ENCODE measurements around the gene RAB11FIP3. TPM values are rescaled to one million over a fixed set of nuclear protein-coding genes. Genes with fewer than 3 reads are reported as not detected.

RAB11FIP3 gene
- total and polyA plus RNA-seq, 2 of the 13 experiments (the other 11 are each of a cell fraction or from before 2014, with no cell fraction given) = 34.3 to 57.6 TPM

GRCh38 chr16:474420-475122, 49.1 kb downstream of the RAB11FIP3 start (continued):
- TF ChIP-seq, protein P1, sequence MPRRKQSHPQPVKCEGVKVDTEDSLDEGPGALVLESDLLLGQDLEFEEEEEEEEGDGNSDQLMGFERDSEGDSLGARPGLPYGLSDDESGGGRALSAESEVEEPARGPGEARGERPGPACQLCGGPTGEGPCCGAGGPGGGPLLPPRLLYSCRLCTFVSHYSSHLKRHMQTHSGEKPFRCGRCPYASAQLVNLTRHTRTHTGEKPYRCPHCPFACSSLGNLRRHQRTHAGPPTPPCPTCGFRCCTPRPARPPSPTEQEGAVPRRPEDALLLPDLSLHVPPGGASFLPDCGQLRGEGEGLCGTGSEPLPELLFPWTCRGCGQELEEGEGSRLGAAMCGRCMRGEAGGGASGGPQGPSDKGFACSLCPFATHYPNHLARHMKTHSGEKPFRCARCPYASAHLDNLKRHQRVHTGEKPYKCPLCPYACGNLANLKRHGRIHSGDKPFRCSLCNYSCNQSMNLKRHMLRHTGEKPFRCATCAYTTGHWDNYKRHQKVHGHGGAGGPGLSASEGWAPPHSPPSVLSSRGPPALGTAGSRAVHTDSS (CRISPR knock-in tag; conservative IDR thresholded peaks at IDR 0.05) = no peak
- TF ChIP-seq CCDC6 (CRISPR knock-in tag; IDR thresholded peaks at IDR 0.05) (peak; percentile 79; the same call in 1 of the 2 replicates), ZNF607 (CRISPR knock-in tag; IDR thresholded peaks at IDR 0.05; ENCODE audit: borderline replicate concordance) (no peak), TGIF2 (CRISPR knock-in tag; IDR thresholded peaks at IDR 0.05) (0 out of 2 replicates have a peak, but pooled peaks have one; percentile 24), ZNF251 (CRISPR knock-in tag; IDR thresholded peaks at IDR 0.05) (no peak), REXO4 (CRISPR knock-in tag; IDR thresholded peaks at IDR 0.05; ENCODE audit: borderline replicate concordance) (no peak), ESRRA (CRISPR knock-in tag; IDR thresholded peaks at IDR 0.05; ENCODE audit: low read depth) (peak; percentile 76), GZF1 (CRISPR knock-in tag; IDR thresholded peaks at IDR 0.05) (0 out of 2 replicates have a peak, but pooled peaks have one; percentile 53), MTF1 (CRISPR knock-in tag; IDR thresholded peaks at IDR 0.05) (no peak), ZNF33B (CRISPR knock-in tag; IDR thresholded peaks at IDR 0.05) (no peak), NCOA2 (CRISPR knock-in tag; IDR thresholded peaks at IDR 0.05) (peak; percentile 73), PPARG (CRISPR knock-in tag; conservative IDR thresholded peaks at IDR 0.05) (0 out of 2 replicates have a peak, but pooled peaks have one; percentile 42), GATA4 (IDR thresholded peaks at IDR 0.05; ENCODE audit: borderline replicate concordance, low read depth) (no peak), ZNF367 (CRISPR knock-in tag; IDR thresholded peaks at IDR 0.05; ENCODE audit: borderline replicate concordance) (no peak), MLX (CRISPR knock-in tag; IDR thresholded peaks at IDR 0.05) (0 out of 2 replicates have a peak, but pooled peaks have one; percentile 21), MIER3 (CRISPR knock-in tag; IDR thresholded peaks at IDR 0.05; ENCODE audit: borderline replicate concordance) (peak; percentile 55; the same call in 1 of the 2 replicates), NCOA1 (CRISPR knock-in tag; IDR thresholded peaks at IDR 0.05) (no peak), ZSCAN22 (CRISPR knock-in tag; IDR thresholded peaks at IDR 0.05) (no peak), KDM2A (CRISPR knock-in tag; IDR thresholded peaks at IDR 0.05; ENCODE audit: borderline replicate concordance, low read depth) (peak; percentile 62), PHF20 (CRISPR knock-in tag; IDR thresholded peaks at IDR 0.05) (no peak), KLF11 (CRISPR knock-in tag; IDR thresholded peaks at IDR 0.05) (no peak), SRSF4 (IDR thresholded peaks at IDR 0.05; ENCODE audit: low read depth, low read length, poor library complexity, severe bottlenecking) (no peak), ZNF235 (CRISPR knock-in tag; IDR thresholded peaks at IDR 0.05; ENCODE audit: borderline replicate concordance) (0 out of 2 replicates have a peak, but pooled peaks have one; percentile 19), ZNF512 (CRISPR knock-in tag; IDR thresholded peaks at IDR 0.05) (no peak), SMYD3 (CRISPR knock-in tag; IDR thresholded peaks at IDR 0.05) (no peak)
- TF ChIP-seq, protein P2, sequence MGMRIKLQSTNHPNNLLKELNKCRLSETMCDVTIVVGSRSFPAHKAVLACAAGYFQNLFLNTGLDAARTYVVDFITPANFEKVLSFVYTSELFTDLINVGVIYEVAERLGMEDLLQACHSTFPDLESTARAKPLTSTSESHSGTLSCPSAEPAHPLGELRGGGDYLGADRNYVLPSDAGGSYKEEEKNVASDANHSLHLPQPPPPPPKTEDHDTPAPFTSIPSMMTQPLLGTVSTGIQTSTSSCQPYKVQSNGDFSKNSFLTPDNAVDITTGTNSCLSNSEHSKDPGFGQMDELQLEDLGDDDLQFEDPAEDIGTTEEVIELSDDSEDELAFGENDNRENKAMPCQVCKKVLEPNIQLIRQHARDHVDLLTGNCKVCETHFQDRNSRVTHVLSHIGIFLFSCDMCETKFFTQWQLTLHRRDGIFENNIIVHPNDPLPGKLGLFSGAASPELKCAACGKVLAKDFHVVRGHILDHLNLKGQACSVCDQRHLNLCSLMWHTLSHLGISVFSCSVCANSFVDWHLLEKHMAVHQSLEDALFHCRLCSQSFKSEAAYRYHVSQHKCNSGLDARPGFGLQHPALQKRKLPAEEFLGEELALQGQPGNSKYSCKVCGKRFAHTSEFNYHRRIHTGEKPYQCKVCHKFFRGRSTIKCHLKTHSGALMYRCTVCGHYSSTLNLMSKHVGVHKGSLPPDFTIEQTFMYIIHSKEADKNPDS (CRISPR knock-in tag; IDR thresholded peaks at IDR 0.05) = no peak
